ENCODE measurements around the gene CD99L2.

- no peak for TF ChIP-seq POLR2A (IDR thresholded peaks at IDR 0.05; ENCODE audit: low read depth, low read length)
- TF ChIP-seq SPI1 (IDR thresholded peaks at IDR 0.05; ENCODE audit: low read depth, low read length), result no peak
- TF ChIP-seq POLR2AphosphoS5 (IDR thresholded peaks at IDR 0.05; ENCODE audit: low read depth, low read length), result no peak
- no peak for TF ChIP-seq TAF1 (IDR thresholded peaks at IDR 0.05; ENCODE audit: low read depth, low read length)
- no peak for TF ChIP-seq POU2F2 (IDR thresholded peaks at IDR 0.05; ENCODE audit: low read depth, low read length)
Measured at GRCh38 chrX:150765237-150765636, 133.2 kb downstream of the CD99L2 start.
